GM21825 (cell line): Measurements from ENCODE around the gene CD300C.
"Not testable (repeated sequence)": the region's sequence is repeated elsewhere in the genome, so short reads cannot be mapped to it uniquely, and the experiment has no call there.

Experiments
- ATAC-seq: cut with Tn5 transposase; IDR thresholded peaks from one replicate; pipeline ENCODE4 v1.9.1; 2021; ENCODE audit warnings: mild to moderate bottlenecking, moderate library complexity; ENCODE audit not compliant: unreplicated experiment

CD300C gene

DNA sequence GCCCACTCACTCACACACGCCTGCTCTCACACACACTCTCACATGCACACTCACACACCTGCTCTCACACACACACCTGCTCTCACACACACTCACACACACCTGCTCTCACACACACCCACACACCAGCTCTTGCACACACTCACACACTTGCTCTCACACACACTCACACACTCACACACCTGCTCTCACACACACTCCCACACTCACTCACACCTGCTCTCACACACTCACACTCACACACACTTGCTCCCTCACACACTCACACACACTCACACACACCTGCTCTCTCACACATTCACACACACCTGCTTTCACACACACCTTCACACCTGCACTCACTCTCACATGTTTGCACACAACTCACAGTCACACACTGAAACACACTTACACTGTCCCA lies 17.4 kb upstream of the CD300C start:
- no peak for ATAC-seq

DNA sequence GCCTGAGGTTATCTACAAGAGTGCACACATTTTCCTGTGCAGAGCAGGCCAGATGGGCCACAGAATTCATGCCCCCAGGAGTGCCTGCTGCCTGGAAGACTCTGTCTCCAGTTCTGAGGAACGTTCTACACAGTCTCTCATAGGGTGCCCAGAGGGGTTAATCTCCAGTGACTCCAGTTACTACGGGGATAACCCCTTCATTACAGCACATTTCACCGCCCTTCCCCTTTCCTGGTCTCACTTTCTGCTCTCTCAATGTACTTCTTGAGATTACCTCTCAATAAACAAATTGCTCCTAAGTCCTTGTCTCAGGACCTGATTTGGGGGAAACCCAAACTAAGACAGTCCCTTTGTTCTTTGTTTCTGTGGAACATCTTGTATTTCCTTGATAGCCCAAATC lies 15.7 kb upstream of the CD300C start:
- no peak for ATAC-seq

DNA sequence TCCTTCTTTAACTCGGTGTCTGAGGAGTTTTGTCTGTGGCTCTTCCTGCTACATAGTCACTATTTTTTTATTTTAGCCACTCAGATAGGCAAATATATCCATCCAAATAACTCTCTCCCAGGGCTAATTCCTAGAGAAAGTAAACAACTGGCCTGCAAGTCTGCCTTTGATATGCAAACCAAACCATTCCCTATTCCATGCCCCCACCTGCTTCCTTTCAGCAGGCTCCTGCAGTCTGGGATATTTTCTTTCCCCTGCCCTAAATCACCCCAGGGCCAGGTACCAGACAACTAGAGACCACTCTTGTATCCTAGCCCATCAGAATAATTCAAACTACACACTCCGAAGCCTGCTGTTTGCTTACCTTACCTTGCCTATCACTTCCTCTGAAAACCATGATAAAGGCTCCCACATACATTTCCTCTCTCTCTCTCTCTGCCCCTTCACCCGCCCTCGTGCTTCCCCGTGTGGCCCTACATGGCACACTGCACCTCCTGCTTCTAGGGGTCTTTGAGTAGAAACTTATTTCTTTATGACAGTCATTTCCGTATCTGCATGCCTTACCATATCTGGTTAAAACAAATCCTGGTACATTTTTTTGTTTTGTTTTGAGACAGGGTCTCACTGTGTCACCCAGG lies 13.1 kb upstream of the CD300C start:
- ATAC-seq, result no peak

DNA sequence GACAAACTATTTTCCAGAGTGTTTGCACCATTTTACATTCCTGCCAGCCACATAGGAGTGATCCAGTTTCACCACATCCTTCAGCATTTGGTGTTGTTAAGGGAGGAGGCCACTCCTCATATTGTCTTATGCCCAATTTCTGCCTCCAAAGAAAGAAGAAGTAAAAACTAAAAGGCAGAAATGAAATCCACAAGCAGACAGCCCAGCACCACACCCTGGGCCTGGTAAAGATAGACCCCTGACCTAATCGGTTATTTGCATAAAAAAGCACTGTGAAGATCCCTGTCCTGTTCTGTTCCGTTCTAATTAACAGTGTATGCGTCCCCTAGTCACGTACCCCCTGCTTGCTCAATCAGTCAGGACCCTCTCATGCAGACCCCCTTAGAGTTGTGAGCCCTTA lies 12.5 kb upstream of the CD300C start:
- ATAC-seq, result not testable (repeated sequence)

DNA sequence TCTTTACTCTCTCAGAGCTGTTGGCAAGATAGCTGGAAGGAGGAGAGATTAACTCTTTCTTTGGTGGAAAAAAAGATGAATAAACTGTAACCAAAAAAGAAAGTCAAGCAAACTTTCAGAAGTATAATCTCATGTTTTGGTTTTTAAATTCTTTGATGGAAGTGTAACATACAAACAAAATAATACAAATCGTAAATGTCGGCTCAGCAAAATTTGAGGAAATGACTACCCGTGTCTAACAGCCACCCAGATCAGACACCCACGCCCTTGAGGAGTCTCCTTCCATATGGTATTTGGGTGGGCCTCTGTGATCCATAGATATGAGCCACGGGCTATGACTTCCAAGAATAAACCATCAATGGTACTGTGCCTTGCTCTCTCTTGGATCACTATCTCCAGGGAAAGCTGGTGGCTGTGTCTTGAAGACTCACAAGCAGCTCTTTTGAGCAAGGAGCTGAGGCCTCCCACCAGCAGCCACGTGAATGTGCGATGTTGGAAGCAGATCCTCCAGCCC lies 9.6 kb upstream of the CD300C start:
- no peak for ATAC-seq

DNA sequence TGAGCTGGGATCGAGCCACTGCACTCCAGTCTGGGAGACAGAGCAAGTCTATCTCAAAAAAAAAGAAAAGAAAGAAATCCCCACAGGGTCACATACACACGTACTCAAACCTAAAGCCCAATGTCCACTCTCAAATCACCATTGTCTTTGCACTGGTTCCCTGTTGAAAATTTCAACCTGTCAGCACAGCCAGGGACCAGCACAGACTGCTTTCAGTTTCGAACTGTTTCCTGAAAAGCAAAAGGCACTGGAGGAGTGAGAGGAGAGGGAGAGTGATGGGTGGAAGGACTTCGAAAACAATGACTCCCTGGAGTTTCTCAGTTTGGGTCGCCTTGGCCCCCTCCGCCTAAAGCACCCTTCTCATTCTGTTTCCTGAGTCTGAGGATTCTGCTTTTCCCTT lies 9.0 kb upstream of the CD300C start:
- ATAC-seq, result no peak

DNA sequence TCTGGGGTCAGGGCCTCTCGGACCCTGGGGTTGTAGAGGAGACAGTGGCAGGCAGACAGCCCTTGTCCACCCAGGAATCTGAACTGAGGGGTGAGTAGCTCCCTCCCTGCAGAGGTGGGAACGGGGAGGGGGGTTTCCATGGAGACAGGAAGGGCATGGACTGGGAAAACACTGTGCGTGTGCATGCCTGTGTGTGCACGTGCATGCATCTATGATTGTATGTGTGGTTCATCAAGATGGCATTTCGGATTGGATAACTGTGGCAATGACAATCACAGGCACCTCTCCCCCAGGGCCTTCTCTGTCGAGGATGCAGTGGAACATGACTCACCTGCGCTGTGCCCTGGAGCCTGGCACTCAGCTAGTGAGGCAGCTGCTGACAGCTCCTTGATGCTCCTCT lies 6.1 kb upstream of the CD300C start:
- no peak for ATAC-seq

DNA sequence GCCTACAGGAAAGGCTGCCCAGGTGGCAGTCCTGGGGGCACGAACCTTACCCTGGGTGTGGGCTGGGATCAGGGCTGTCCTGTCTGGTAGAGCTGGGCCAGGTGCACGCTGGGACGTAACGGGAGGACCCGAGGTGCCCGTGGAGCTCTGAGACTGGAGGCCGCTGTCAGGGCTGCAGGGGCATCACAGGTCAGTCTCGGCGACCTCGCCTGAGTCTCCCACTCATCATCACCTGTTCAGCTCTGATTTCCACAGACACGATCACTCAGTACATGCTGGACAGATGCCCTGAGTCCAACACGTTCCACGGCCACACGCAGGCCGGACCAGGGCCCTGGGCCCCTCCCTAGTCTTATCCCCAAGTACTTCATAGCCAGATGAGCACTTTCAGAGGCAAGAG lies 4.7 kb upstream of the CD300C start:
- no peak for ATAC-seq

DNA sequence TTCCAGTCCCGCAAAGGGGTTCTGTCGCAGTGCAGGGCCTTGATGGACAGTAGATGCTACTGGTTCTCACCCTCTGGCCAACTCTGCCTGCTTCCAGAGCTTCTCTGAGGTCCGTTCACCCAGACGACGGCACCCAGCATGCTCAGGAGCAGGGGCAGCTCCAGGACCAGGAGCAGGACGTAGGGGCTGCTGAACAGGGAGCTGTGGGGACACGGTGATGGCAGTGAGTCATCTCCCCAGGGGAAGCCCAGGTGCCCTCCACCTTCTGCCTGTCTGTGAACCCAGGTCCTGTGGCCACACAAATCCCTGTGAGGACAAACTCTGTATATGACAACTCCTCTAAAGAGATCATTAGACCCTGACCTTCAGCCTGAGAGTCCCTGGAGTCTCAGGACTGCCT lies 3.4 kb upstream of the CD300C start:
- ATAC-seq, result no peak

DNA sequence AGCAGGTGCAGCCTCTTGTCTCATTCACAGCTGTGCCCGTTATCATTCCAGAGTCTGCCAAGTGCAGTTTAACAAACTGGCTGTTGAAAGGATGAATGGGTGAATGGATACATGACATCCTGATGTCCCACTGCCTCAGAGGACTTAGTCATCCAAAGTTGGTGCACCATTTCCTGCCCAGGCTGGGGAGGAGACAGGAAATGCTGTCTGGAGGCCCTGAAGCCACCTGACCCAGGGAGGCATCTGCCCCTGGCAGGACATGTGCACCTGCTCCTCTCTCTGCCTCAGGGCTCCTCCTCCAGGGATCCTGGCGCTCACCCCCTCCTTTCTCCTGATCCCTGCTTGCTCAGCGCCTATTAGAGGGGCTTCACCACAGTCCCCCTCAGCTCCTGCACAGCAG lies 1.8 kb upstream of the CD300C start:
- no peak for ATAC-seq

DNA sequence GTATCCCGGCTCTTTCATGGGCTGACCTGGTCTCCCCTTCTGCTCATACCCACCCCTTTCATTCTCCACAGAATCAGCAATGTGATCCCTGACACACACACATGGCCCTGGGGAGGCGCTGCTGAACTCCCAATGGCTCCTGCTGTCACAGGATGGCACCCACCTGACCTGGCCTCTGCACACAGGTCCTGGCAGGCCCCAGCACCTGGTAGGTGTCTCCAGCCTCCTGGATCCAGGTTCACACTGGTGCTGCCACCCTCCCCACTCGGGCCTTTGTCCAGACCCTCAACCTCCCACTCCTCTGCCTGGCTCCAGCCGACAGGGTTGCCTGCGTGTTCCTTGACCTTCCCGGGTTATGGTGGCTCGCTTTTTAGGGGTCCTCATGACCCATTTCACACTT lies 1.3 kb upstream of the CD300C start:
- ATAC-seq, result no peak

DNA sequence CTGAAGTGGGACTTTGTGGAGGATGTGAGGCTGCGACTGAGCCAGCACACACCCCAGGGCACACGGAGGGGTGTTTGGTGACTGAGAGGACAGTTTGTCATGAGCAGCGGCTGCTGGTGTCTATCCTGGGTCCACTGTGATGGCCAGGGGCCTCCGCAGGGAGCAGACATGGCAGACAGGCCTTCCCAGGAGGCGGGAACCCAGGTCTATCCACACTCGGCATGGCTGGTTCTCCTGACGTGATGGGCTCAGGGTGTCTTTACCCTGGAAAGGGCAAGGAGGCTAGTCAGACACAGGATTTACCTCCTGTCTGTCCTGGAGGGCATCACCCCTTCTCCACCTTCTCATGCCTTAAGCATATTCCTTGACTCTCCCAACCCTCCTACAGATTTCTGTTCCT lies 671 bp upstream of the CD300C start:
- ATAC-seq, result no peak

DNA sequence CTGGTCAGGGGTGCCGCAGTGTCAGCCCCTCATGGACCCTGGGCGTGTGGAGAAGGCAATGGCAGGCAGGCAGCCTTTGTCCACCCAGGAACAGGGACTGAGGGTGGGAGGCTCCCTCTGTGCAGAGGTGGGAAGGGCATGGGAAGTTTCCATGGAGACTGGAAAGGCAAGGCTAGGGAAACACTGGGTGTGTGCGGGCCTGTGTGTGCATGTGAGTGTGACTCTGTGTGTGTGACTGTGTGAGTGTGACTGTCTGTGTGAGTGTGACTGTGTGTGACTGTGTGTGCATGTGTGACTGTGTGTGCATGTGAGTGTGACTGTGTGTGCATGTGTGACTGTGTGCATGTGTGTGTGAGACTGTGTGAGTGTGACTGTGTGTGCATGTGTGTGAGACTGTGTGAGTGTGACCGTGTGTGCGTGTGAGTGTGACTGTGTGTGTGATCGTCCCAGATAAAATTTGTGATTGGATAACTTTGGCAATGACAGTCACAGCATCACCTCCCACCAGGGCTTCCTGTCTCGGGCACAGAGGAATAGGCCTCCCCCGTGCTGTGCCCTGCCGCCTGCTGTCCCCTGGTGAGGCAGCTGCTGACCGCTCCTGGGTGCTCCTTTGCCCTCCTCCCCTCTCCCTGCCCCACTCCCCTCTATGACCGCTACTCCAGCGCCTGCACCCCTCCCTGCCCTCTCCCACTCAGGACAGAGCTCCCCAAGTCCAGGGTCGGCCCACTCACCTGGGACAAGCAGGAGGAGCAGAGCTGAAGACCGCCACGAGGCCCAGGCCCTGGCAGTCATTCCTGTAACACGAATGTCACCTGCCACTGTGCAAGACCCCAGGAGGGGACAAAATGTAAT lies 698 bp downstream of the CD300C start:
- ATAC-seq, result no peak

DNA sequence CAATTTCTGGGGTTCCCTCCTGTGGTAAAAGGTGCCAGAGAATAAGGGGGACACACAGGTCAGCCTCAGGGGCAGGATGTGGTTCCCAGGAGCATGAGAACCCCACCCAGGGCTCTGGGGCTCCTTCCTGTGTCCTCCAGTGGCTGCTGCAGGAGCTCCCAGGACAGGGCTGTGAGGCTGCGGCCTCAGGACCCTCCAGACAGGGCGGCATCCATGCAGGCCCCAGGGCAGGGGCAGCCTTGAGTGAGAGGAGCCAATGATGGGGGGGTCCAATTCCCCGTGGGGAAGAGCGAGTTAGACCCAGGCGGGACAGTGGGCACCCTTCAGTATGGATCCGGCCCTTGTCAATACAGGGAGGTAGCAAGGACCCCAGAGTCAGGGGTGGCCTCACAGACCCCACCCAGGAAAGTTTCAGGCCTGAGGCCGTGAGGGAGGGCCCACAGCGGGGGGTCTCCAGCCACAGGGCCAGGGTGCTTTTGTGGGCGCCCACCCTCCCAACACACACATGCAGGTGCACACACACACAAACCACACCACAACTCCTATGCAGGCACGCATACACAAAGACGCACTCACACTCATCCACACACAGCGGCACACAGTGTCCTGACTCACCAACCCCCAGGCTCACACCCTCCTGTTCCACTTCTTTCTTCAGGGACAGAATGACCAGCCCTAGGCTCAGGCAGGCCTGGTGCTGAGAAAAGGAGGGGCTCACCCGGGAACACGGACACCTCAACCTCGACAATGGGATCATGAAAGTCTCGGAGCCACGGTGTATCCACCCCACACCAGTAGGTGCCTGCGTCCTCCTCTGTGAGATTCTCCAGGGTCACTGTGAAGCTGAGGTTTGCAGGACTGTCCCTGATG lies 1.8 kb downstream of the CD300C start:
- no peak for ATAC-seq

DNA sequence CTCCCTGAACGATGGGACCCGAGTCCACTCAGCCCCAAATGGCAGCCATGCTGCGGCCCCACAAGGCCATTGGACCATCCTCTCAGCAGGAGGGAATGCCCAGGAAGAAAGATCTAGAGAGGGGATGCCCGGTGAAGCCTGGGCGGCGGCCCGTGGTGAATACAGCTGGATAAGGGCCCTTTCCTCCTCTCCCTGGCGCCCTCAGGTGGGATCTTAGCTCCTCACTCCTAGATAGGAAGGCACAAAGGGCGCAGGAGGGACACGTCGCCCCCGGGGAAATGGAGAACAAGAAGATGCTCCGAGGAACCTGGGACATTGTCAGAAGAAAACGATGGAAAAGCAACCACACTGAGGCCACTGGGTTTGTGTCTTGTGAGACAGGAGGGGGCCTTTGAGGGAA lies 2.5 kb downstream of the CD300C start:
- no peak for ATAC-seq

DNA sequence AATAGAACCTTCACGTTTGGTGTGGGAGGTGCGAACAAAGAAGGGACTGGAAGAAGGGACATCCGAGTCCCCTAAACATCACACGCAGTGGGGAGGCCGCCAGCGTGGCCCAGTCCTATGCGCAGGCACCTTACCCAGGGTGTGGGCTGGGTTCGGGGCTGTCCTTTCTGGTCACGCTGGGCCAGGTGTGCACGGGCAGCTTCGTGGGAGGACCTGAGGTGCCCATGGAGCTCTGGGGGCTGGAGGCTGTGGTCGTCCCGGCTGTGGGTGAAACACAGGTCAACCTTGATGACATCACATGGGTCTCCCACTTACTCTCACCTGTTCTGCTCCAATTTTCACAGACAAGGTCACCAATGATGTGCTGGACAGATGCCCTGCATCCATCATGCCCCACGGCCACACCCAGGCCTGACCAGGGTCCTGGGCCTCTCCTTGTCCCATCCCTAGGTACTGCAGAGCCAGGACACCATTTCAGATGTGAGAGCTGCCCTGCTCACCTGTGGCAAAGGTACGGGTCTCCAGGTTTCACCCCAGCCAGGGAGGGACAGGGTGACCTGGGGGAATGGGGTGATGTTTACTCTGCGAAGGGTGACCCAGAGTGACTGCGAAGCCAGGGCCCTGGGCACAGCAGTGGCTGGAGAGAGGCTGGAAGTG lies 3.1 kb downstream of the CD300C start:
- ATAC-seq, result no peak

DNA sequence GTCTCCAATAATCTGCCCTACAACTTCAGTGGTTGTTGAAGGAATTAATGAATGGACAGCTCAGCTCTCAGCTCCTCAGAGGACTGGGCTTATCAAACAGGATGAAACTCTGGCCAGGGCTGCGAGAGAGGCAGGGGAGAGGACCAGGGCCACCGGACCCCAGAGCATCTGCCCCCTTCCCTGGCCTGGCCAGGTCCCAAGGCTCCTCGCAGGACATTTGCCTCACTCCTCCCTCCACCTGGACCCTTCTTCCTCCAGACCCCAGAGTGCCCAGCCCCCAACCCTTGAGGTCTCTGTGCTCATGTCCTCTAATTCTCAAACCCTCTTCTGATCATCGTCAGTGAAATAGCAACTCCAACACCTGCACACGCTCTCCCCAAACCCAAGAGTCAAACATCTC lies 3.7 kb downstream of the CD300C start:
- no peak for ATAC-seq

DNA sequence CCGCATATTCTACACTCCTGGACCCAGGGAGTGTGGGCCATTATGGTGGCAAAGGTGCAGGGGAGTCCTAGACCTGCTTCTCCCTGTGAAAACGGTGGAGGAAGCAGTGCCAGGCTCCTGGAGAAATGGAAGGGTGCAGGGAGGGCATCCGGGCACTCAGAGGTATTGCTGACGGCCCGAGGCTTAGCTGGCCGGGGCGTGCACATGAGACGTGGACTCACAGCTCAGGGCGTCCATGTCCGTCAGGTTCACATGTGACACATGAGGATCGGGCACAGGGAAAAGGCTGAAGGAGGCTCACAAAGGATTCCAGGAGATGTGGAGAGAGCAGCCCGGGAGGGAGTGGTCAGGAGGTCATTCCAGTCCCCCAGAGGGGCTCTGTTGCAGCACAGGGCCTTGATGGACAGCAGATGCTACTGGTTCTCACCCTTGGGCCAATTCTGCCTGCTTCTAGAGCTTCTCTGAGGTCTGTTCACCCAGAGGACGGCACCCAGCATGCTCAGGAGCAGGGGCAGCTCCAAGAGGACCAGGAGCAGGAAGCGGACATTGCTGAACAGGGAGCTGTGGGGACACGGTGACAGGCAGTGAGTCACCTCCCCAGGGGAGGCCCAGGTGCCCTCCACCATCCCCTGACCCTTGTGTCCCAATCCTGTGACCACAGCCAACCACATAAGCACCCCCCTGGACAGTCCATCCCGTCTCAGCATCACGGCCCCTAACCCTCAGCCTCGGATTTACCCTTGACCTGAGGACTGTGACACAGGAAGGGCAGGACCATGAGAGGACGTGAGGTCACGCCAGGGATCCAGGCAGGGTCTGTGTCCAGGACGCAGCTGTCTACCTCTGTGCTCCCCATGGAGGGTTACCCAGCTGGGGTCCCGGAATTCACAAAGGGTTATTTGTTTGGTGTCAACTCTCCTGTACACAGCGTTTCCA lies 4.5 kb downstream of the CD300C start:
- ATAC-seq, result no peak

DNA sequence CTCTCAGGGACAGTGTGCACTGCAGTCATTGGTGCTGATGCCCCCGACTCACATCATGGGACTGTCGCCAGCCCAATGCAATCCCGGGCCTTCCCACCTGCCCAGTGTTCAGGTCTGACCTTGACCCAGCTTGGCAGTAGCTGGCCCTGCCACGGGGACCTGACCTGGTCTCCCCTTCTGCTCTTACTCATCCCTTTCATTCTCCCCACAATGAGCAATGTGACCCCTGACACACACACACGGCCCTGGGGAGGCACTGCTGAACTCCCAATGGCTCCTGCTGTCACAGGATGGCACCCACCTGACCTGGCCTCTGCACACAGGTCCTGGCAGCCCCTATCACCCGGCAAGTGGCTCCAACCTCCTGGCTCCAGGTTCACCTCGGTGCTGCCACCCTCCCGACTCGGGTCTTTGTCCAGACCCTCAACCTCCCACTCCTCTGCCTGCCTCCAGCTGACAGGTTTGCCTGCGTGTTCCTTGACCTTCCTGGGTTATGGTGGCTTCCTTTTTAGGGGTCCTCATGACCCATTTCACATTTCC lies 6.6 kb downstream of the CD300C start:
- ATAC-seq, result no peak

DNA sequence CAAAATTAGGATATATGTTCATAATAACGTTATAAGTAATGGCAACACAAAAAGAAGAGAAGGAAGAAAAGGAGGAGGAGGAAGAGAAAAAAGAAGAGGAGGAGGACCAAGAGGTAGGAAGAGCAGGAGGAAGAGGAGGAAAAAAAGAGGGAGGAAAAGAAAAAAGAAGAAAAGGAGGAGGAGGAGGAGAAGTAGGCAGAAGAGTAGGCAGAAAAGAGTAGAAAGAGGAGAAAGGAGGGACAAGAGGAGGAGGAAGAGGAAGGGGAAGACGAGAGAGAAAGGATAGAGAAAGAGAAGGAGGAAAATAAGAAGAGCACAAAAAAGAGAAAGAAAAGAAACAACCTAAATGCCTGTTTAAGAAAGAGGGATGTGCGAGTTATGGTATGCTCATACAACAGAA lies 9.0 kb downstream of the CD300C start:
- ATAC-seq, result no peak
